GM12878 (cell line): ENCODE results near the gene ANO6. TPM values are rescaled to one million over a fixed set of nuclear protein-coding genes. Genes with fewer than 3 reads are reported as not detected.
A peak's percentile ranks its signal among the peaks of the same experiment; 100 is the strongest.

Experiments used
- ATAC-seq: fragments of 200-7000 bp; cut with Tn5 transposase; 3 replicates; pipeline ENCODE4 v1.9.1; 2020; ENCODE audit warnings: mild to moderate bottlenecking, moderate library complexity
- BruUV-seq: library from RNA; stranded (reverse); fragments of 400-500 nt; replicated peaks from 2 replicates; lab custom pipeline; 2021; lab: Mats Ljungman, UMichigan
- CTCF ChIA-PET: fragments of 300-600 bp; sonication (Branson Sonifier 250); formaldehyde crosslinking; extraction: SDS; loops from one replicate; lab custom pipeline; 2021; ENCODE audit warnings: inconsistent platforms; lab: Yijun Ruan, JAX
- POLR2A ChIA-PET: fragments of 350-600 bp; formaldehyde crosslinking; extraction: SDS; loops from one replicate; lab custom pipeline; 2021; ENCODE audit warnings: inconsistent platforms; lab: Charles Lee
- RAD21 ChIA-PET: fragments of 300-600 bp; sonication (Branson Sonifier 250); formaldehyde crosslinking; loops from one replicate; lab custom pipeline; 2023; ENCODE audit warnings: antibody characterized with exemption; ENCODE audit not compliant: unreplicated experiment; lab: Charles Lee
- SMC1A ChIA-PET: fragments of 300-600 bp; sonication (Branson Sonifier 250); formaldehyde crosslinking; loops from one replicate; lab custom pipeline; 2023; ENCODE audit not compliant: unreplicated experiment, uncharacterized antibody; lab: Charles Lee
- DNase-seq: peaks from one replicate; pipeline ENCODE4 v3.0.0-alpha.2; 2011; ENCODE audit warnings: low read depth, low spot score
- FAIRE-seq: peaks from 3 replicates; lab custom pipeline; 2011; peaks lifted over from hg19 to GRCh38; lab: Jason Lieb, UNC
- H2AFZ ChIP-seq: 2 replicates; pipeline ENCODE4 v1.6.0; 2011; ENCODE audit warnings: low read depth, low read length, control low read depth; ENCODE audit not compliant: control insufficient read depth
- H3K27ac ChIP-seq: 2 replicates; pipeline ENCODE4 v1.5.1; 2011; ENCODE audit warnings: control low read depth; ENCODE audit not compliant: control insufficient read depth, insufficient read depth
- H3K27me3 ChIP-seq, 2 experiments: replicated peaks in 1 of 2; 2 replicates each; pipeline versions ENCODE4 v1.6.0 to v1.6.1; 2011; ENCODE audit warnings: low read length in 1 of 2; ENCODE audit not compliant: control insufficient read depth in 2 of 2, insufficient read depth in 2 of 2
- H3K36me3 ChIP-seq, 2 experiments: 2 replicates each; pipeline ENCODE4 v1.5.1; 2011; ENCODE audit warnings: low read length in 1 of 2; ENCODE audit not compliant: control insufficient read depth in 2 of 2, insufficient read depth in 2 of 2
- H3K4me1 ChIP-seq: 2 replicates; pipeline ENCODE4 v1.6.1; 2011; ENCODE audit warnings: mild to moderate bottlenecking, low read length, moderate library complexity, mixed read lengths; ENCODE audit not compliant: control insufficient read depth, insufficient read depth
- H3K4me2 ChIP-seq: 2 replicates; pipeline ENCODE4 v1.6.0; 2011; ENCODE audit warnings: control low read depth; ENCODE audit not compliant: control insufficient read depth, insufficient read depth
- H3K4me3 ChIP-seq: fragments of 200-600 bp; sonication (generic); 2 replicates; pipeline ENCODE4 v1.5.1; 2016
- H3K79me2 ChIP-seq: 2 replicates; pipeline ENCODE4 v1.6.0; 2011; ENCODE audit warnings: low read length; ENCODE audit not compliant: control insufficient read depth, insufficient read depth
- H3K9ac ChIP-seq: 2 replicates; pipeline ENCODE4 v1.8.0; 2011; ENCODE audit warnings: low read length, control low read depth, mixed read lengths; ENCODE audit not compliant: control insufficient read depth, insufficient read depth
- H3K9me3 ChIP-seq: replicated peaks from 3 replicates; pipeline ENCODE4 v1.5.1; 2011; ENCODE audit warnings: mild to moderate bottlenecking, low read length; ENCODE audit not compliant: control insufficient read depth, insufficient read depth
- H4K20me1 ChIP-seq: 2 replicates; pipeline ENCODE4 v1.6.0; 2011; ENCODE audit not compliant: control insufficient read depth, insufficient read depth
- EZH2 ChIP-seq: IDR thresholded peaks from 2 replicates; pipeline ENCODE4 v1.6.1; 2012; ENCODE audit warnings: low read depth, mild to moderate bottlenecking, control low read depth, inconsistent platforms, low read length, borderline replicate concordance; ENCODE audit not compliant: control insufficient read depth
- MTA2 ChIP-seq: fragments of 450-650 bp; IDR thresholded peaks from 2 replicates; pipeline ENCODE4 v1.6.1; 2016; ENCODE audit warnings: low read depth, mild to moderate bottlenecking, moderate library complexity
- SKIL ChIP-seq: fragments of 450-650 bp; IDR thresholded peaks from 2 replicates; pipeline ENCODE4 v1.6.1; 2017; ENCODE audit warnings: mild to moderate bottlenecking, low read depth, inconsistent platforms; ENCODE audit not compliant: poor library complexity, severe bottlenecking
- SREBF2 ChIP-seq: IDR thresholded peaks from 2 replicates; pipeline ENCODE4 v1.6.1; 2012; ENCODE audit warnings: mild to moderate bottlenecking, low read length
- WGBS: methylation state at CpG from one replicate; pipeline ENCODE4 v1.1.6; 2016; ENCODE audit warnings: low lambda C conversion rate; ENCODE audit not compliant: insufficient replicate concordance, insufficient coverage; ENCODE audit errors: missing lambda C conversion rate; 5-methylcytosine and 5-hydroxymethylcytosine counted together
- in situ Hi-C: fragments of 300-500 bp; cut with MboI; formaldehyde crosslinking; loops from 9 replicates; pipeline ENCODE4 v1.14.3; 2018; ENCODE audit warnings: mixed read lengths
- intact Hi-C: fragments of 100-400 bp; cut with micrococcal nuclease; formaldehyde crosslinking; loops from one replicate; pipeline ENCODE4 v1.14.2; 2022; ENCODE audit not compliant: unreplicated experiment
- polyA plus RNA-seq, 11 experiments: library from polyadenylated mRNA; depleted of rRNA in 4 of 11; unstranded in 6 of 11; stranded (reverse) in 5 of 11; fragments of >200 nt; fragmentation: Nextera tagmentation in 4 of 11; fragmentation: Illumina TruSeq in 1 of 11; extraction: Ambion mirVana in 4 of 11; extraction: Trizol in 1 of 11; gene quantifications; 1 replicate in 1 of 11; 2 replicates in 10 of 11; pipeline versions ENCODE4 v1.2.1 to v1.2.3, GENCODE V29; 2011 to 2016; ENCODE audit warnings: inconsistent platforms in 2 of 11, missing spikeins in 2 of 11, low read depth in 1 of 11
- total RNA-seq, 4 experiments: library from RNA; depleted of rRNA in 3 of 4; stranded (reverse); fragments of >200 nt in 3 of 4; fragmentation: Illumina TruSeq in 1 of 4; extraction: Trizol in 1 of 4; gene quantifications; 2 replicates each; pipeline versions ENCODE4 v1.2.1 to v1.2.3, GENCODE V29; 2013 to 2021

The ANO6 gene
- total and polyA plus RNA-seq, 10 of the 15 experiments (the other 5 are each of a cell fraction or from before 2014, with no cell fraction given) = 4.6 to 30.3 (median 26.0) TPM

DNA sequence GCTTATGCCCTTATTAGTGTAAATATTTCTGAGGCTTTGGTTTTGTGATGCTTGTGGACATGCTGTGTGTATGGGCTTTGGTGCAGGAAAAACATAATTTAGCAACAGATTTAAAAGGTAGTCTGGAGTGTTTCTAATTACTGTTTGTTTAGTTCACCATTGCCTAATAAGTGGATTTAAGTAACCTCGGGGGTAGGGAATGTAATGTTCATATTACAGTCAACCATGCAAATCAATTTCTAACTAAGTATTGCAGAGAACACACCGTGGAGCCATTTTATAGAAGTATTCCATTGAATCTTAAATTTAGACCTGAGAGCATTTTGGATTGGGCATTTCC lies 53.5 kb downstream of the ANO6 start:
- CTCF ChIA-PET = interaction anchor here (1.1 to 2.3 kb wide), 6 partner anchors 9 to 85 kb away, joined by 3 to 8 read pairs (median 4); no protein-coding TSS in a partner anchor
- H3K9ac ChIP-seq = no peak overlapping the region
- H2AFZ ChIP-seq = no peak overlapping the region
- H3K79me2 ChIP-seq = peaks cover 13% of the 10 kb centered on the region
- intact Hi-C loops = no loop called here
- H3K27me3 ChIP-seq = no peaks in the 10 kb centered on the region
- H3K4me1 ChIP-seq = peaks cover 8% of the 10 kb centered on the region
- H3K4me3 ChIP-seq = no peak overlapping the region
- TF ChIP-seq MTA2 = no peak
- TF ChIP-seq EZH2 = no peak
- TF ChIP-seq SKIL = no peak
- no peak for TF ChIP-seq SREBF2
- TF ChIP-seq, all 136 proteins: peak for 0
- peak; percentile 7 for FAIRE-seq
- H3K27ac ChIP-seq = no peak overlapping the region
- no peaks in the 10 kb centered on the region for H3K9me3 ChIP-seq
- POLR2A ChIA-PET = interaction anchor here (1.0 kb wide), 1 partner anchor 50 kb away, joined by 4 read pairs; no protein-coding TSS in a partner anchor
- in situ Hi-C loops = no loop called here
- RAD21 ChIA-PET = interaction anchor here (1.2 to 2.3 kb wide), 3 partner anchors 10 to 275 kb away, joined by 3 to 5 read pairs (median 3); no protein-coding TSS in a partner anchor
- H3K4me2 ChIP-seq = no peak overlapping the region
- ATAC-seq = no peak
- SMC1A ChIA-PET = interaction anchor here (0.6 to 1.9 kb wide), 9 partner anchors 9 to 149 kb away, joined by 3 to 5 read pairs (median 4); no protein-coding TSS in a partner anchor
- H3K36me3 ChIP-seq = peaks cover 0 to under 1% of the 10 kb centered on the region in 2 experiments; a peak in 1 of 4 replicates
- H4K20me1 ChIP-seq = peaks cover 3% of the 10 kb centered on the region; the same call in 1 of the 2 replicates
- BruUV-seq = no TSS peak
- WGBS = 97% methylated on average over 2 of the region's 2 CpGs
- DNase-seq = no peak
